Common myeloid progenitor, CD34-positive (primary cell): Measurements from ENCODE around the gene ZIC1.

ENCODE experiments used
- CTCF ChIA-PET: fragments of 350-600 bp; sonication (Branson Sonifier 250); formaldehyde crosslinking; loops from one replicate; lab custom pipeline; 2021; ENCODE audit warnings: antibody characterized with exemption; lab: Charles Lee
- POLR2A ChIA-PET: fragments of 350-600 bp; sonication (Branson Sonifier 250); formaldehyde crosslinking; loops from one replicate; lab custom pipeline; 2021; ENCODE audit warnings: antibody characterized with exemption; lab: Charles Lee
- DNase-seq, 3 donors: peaks; one replicate each; pipeline versions ENCODE4 v3.0.0 to v3.0.0-alpha.2; 2013
- H3K27ac ChIP-seq, 2 experiments: 1 replicate in 1 of 2; 2 replicates in 1 of 2; pipeline ENCODE4 v1.7.0; 2013; ENCODE audit warnings: inconsistent platforms in 2 of 2, low read length in 2 of 2, mild to moderate bottlenecking in 2 of 2, low read depth in 1 of 2, moderate library complexity in 1 of 2; ENCODE audit not compliant: severe bottlenecking in 2 of 2, insufficient read depth in 1 of 2, poor library complexity in 1 of 2
- H3K27me3 ChIP-seq, 5 experiments: replicated peaks in 2 of 5; 1 replicate in 3 of 5; 2 replicates in 2 of 5; pipeline versions ENCODE4 v1.6.1 to v1.7.0; 2013; ENCODE audit warnings: low read length in 4 of 5, mild to moderate bottlenecking in 2 of 5, moderate library complexity in 2 of 5, inconsistent platforms in 1 of 5; ENCODE audit not compliant: insufficient read depth in 5 of 5, control insufficient read depth in 4 of 5
- H3K36me3 ChIP-seq, 4 experiments: 1 replicate in 2 of 4; 2 replicates in 2 of 4; pipeline versions ENCODE4 v1.6.1 to v1.7.0; 2013; ENCODE audit warnings: low read length in 3 of 4, control low read depth in 1 of 4, mild to moderate bottlenecking in 1 of 4; ENCODE audit not compliant: control insufficient read depth in 4 of 4, insufficient read depth in 4 of 4
- H3K4me1 ChIP-seq, 4 experiments: 1 replicate in 3 of 4; 2 replicates in 1 of 4; pipeline versions ENCODE4 v1.6.1 to v1.7.1; 2013; ENCODE audit warnings: low read length in 3 of 4, mild to moderate bottlenecking in 3 of 4, control low read depth in 1 of 4, inconsistent platforms in 1 of 4, moderate library complexity in 1 of 4; ENCODE audit not compliant: control insufficient read depth in 4 of 4, insufficient read depth in 4 of 4; ENCODE audit errors: control extremely low read depth in 1 of 4
- H3K4me3 ChIP-seq, 7 experiments: 1 replicate in 4 of 7; 2 replicates in 3 of 7; pipeline versions ENCODE4 v1.5.1 to v1.7.0; 2013; ENCODE audit warnings: mild to moderate bottlenecking in 7 of 7, low read length in 6 of 7, moderate library complexity in 6 of 7, inconsistent platforms in 2 of 7, low read depth in 2 of 7, control low read depth in 1 of 7; ENCODE audit not compliant: insufficient read depth in 4 of 7, control insufficient read depth in 1 of 7; ENCODE audit errors: extremely low read depth in 1 of 7
- H3K9me3 ChIP-seq, 5 experiments: 1 replicate in 4 of 5; 2 replicates in 1 of 5; pipeline versions ENCODE4 v1.6.1 to v1.7.1; 2013; ENCODE audit warnings: low read length in 4 of 5, mild to moderate bottlenecking in 2 of 5, inconsistent platforms in 1 of 5, low read depth in 1 of 5, moderate library complexity in 1 of 5; ENCODE audit not compliant: control insufficient read depth in 4 of 5, insufficient read depth in 2 of 5; ENCODE audit errors: control extremely low read depth in 1 of 5
- WGBS: methylation state at CpG from one replicate; pipeline ENCODE4 v1.1.5; 2013; ENCODE audit not compliant: insufficient coverage; 5-methylcytosine and 5-hydroxymethylcytosine counted together

The ZIC1 gene

GRCh38 chr3:147395899-147396711 is 13.1 kb upstream of the ZIC1 start:
- CTCF ChIA-PET = no interaction called here
- H3K4me3 ChIP-seq = peak overlapping the region in 1 of 7 experiments; percentile 4

GRCh38 chr3:147396712-147397046 is 12.5 kb upstream of the ZIC1 start:
- H3K27me3 ChIP-seq = peaks cover 11 to 100% (median 59%) of the 10 kb centered on the region in 5 experiments
- POLR2A ChIA-PET = no interaction called here
- CTCF ChIA-PET = no interaction called here
- WGBS = 4% methylated on average over 15 of the region's 17 CpGs
- H3K4me1 ChIP-seq = peaks cover 0 to 22% (median 9%) of the 10 kb centered on the region in 4 experiments
- no peak overlapping the region for H3K4me3 ChIP-seq
- no peaks in the 10 kb centered on the region for H3K36me3 ChIP-seq
- no peak overlapping the region for H3K27ac ChIP-seq
- H3K9me3 ChIP-seq = peaks cover 0 to 38% (median 15%) of the 10 kb centered on the region in 5 experiments
- no peak for DNase-seq

More at GRCh38 chr3:147395899-147396711, 13.1 kb upstream of the ZIC1 start:
- DNase-seq = no peak
- Histone ChIP-seq H3K27me3 (peaks cover 11 to 100% (median 59%) of the 10 kb centered on the region in 5 experiments), H3K36me3 (no peaks in the 10 kb centered on the region), H3K27ac (no peak overlapping the region), H3K9me3 (peaks cover 0 to 40% (median 17%) of the 10 kb centered on the region in 5 experiments), H3K4me1 (peaks cover 0 to 22% (median 9%) of the 10 kb centered on the region in 4 experiments)
- POLR2A ChIA-PET = no interaction called here
- 4% methylated on average over 60 of the region's 65 CpGs for WGBS

DNA sequence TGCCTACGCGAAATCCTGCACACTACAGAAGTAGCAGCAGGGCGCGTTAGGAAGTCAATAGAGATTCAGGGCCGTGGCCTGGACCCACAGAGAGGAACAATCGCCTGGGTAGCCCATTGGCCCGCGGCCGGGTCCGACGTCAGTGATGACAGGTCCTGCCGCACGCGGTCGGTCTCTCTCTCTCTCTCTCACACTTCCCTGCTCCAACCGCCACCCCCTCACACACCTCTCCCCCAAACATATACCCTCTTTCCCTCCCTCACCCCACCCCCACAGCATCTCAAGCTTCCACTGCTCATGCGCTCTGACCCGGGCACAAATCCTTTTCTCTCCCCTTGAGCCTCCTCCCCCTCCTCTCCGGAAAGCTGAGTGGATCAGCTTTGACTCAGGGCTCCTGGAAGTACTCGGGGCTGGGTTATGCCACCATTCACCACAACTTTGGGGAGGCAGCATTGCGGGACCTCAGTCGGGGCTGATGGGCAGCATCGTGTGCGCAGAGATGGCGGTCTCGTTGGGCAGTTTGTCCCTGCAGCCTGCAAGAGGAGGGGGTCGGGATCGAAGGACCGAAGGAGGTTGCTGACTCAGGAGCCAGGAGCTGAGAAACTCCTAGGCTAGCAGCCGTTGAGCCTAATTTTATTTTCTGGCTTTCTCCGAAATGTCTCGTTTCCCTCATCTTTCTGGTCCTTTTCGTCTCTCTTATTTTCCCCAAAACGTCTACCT is 11.8 kb upstream of the ZIC1 start:
- DNase-seq = no peak
- 6% methylated on average over 30 of the region's 34 CpGs for WGBS
- no peaks in the 10 kb centered on the region for H3K36me3 ChIP-seq
- H3K4me3 ChIP-seq = no peak overlapping the region
- CTCF ChIA-PET = no interaction called here
- peaks cover 0 to 18% (median 7%) of the 10 kb centered on the region in 4 experiments for H3K4me1 ChIP-seq
- H3K27ac ChIP-seq = no peak overlapping the region
- POLR2A ChIA-PET = no interaction called here
- peaks cover 0 to 32% (median 16%) of the 10 kb centered on the region in 5 experiments for H3K9me3 ChIP-seq
- peaks cover 11 to 100% (median 62%) of the 10 kb centered on the region in 5 experiments for H3K27me3 ChIP-seq

GRCh38 chr3:147397875-147398812 is 11.0 kb upstream of the ZIC1 start:
- Histone ChIP-seq H3K27ac (no peak overlapping the region), H3K27me3 (peaks cover 14 to 100% (median 66%) of the 10 kb centered on the region in 5 experiments), H3K4me3 (no peak overlapping the region), H3K4me1 (peaks cover 0 to 15% (median 5%) of the 10 kb centered on the region in 4 experiments), H3K9me3 (peaks cover 0 to 29% (median 15%) of the 10 kb centered on the region in 5 experiments), H3K36me3 (no peaks in the 10 kb centered on the region)
- no peak for DNase-seq
- ChIA-PET POLR2A (no interaction called here), CTCF (no interaction called here)
- WGBS = 9% methylated on average over 34 of the region's 46 CpGs

- no peak for DNase-seq
- Histone ChIP-seq H3K27me3 (peaks cover 17 to 100% (median 66%) of the 10 kb centered on the region in 5 experiments), H3K9me3 (peaks cover 0 to 29% (median 15%) of the 10 kb centered on the region in 5 experiments), H3K36me3 (no peaks in the 10 kb centered on the region), H3K27ac (no peak overlapping the region), H3K4me3 (no peak overlapping the region), H3K4me1 (peaks cover 0 to 8% (median 1%) of the 10 kb centered on the region in 4 experiments)
- POLR2A ChIA-PET = interaction anchor here (0.6 kb wide), 1 partner anchor 23 kb away, joined by 3 read pairs; no protein-coding TSS in a partner anchor
- WGBS = 100% methylated on average over 1 of the region's 2 CpGs
- CTCF ChIA-PET = interaction anchor here (1.8 kb wide), 1 partner anchor 12 kb away, joined by 6 read pairs; no protein-coding TSS in a partner anchor
Observed at GRCh38 chr3:147398813-147399534, 10.2 kb upstream of the ZIC1 start.

GRCh38 chr3:147400111-147400510 is 9.1 kb upstream of the ZIC1 start:
- Histone ChIP-seq H3K4me3 (no peak overlapping the region), H3K27ac (no peak overlapping the region), H3K9me3 (peaks cover 0 to 22% (median 13%) of the 10 kb centered on the region in 5 experiments), H3K36me3 (no peaks in the 10 kb centered on the region), H3K4me1 (peaks cover 0 to 8% (median under 1%) of the 10 kb centered on the region in 4 experiments), H3K27me3 (peaks cover 17 to 100% (median 66%) of the 10 kb centered on the region in 5 experiments)
- ChIA-PET POLR2A (no interaction called here), CTCF (interaction anchor here (1.2 to 1.8 kb wide), 3 partner anchors 11 to 22 kb away, joined by 3 to 6 read pairs (median 6); no protein-coding TSS in a partner anchor)
- DNase-seq = no peak
